ENCODE data around the gene C5orf15.

DNA sequence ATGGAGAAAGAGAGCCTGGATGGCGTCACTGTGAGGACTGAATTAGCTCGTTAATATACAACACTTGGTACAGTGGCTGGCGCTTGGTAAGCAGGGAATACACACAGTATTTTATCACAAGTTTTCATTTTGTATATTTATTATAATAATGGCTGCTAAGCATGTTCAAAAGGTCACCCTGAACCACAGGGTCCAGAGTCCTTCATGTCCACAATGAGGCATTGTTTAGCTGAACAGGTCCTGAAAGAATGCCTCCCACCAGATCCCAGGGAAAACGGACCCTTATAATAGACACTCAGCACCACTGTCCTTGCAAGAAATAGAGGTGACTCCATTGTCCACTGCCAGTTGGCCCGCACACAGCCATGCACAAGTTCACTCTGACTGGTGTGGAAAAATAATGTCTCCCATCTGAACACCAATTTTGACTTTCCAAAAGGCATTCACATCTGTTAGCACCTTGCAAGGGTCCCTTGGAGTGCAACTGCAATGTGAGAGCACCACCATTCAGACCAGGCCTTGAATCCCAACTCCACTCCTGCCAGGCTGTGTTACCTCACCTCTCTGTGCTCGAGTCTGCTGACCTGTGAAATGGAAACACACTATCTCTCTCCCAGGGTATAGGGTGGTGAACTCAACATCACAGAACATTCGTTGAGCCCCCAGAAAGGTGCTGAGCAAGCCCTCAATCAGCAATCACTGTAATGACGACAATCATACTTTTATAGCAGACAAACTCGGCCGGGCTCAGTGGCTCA is 32.5 kb upstream of the C5orf15 start:
- TF ChIP-seq POLR2A (IDR thresholded peaks at IDR 0.05): no peak
- TF ChIP-seq, protein P1, sequence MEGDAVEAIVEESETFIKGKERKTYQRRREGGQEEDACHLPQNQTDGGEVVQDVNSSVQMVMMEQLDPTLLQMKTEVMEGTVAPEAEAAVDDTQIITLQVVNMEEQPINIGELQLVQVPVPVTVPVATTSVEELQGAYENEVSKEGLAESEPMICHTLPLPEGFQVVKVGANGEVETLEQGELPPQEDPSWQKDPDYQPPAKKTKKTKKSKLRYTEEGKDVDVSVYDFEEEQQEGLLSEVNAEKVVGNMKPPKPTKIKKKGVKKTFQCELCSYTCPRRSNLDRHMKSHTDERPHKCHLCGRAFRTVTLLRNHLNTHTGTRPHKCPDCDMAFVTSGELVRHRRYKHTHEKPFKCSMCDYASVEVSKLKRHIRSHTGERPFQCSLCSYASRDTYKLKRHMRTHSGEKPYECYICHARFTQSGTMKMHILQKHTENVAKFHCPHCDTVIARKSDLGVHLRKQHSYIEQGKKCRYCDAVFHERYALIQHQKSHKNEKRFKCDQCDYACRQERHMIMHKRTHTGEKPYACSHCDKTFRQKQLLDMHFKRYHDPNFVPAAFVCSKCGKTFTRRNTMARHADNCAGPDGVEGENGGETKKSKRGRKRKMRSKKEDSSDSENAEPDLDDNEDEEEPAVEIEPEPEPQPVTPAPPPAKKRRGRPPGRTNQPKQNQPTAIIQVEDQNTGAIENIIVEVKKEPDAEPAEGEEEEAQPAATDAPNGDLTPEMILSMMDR (IDR thresholded peaks at IDR 0.05): no peak
